22Rv1 (cell line): Measurements from ENCODE around the gene IGSF22.

ENCODE experiments used
- ZFX ChIP-seq: fragments of 450-650 bp; IDR thresholded peaks from 2 replicates; pipeline ENCODE4 v1.6.1; 2017; ENCODE audit warnings: antibody characterized with exemption, borderline replicate concordance
- TF ChIP-seq, protein P1 (sequence below): fragments of 450-650 bp; IDR thresholded peaks from 2 replicates; pipeline ENCODE4 v1.5.1; 2017; ENCODE audit warnings: mild to moderate bottlenecking

DNA sequence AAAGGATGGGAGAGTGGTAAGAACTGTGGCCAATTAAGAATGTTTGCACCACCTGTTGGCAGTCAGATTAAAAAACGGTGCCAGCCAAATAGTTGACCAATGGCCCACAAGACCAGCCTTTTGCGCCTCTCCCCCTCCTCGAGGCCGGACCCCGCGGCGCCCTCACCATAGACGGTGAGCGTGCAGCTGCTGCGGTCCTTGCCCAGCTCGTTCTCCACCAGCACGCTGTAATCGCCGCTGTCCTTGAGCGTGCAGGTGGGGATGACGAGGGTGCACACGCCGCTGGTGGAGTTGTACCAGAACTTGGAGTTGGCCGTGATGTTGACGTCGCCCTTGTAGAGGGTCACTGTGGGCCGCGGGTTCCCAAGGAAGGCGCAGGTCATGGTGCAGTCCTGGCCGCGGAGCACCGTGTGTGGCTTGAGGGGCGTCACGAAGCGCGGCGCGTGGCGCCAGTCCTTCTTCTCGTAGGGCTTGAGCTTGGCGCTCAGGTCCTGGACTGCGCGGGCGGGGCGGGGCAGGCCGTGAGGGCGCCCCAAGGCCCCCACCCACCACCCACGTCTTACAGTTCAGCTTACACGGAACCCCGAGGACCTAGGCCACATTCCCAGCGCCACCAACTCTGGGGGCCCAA is 20.2 kb downstream of the IGSF22 start:
- TF ChIP-seq, protein P1, sequence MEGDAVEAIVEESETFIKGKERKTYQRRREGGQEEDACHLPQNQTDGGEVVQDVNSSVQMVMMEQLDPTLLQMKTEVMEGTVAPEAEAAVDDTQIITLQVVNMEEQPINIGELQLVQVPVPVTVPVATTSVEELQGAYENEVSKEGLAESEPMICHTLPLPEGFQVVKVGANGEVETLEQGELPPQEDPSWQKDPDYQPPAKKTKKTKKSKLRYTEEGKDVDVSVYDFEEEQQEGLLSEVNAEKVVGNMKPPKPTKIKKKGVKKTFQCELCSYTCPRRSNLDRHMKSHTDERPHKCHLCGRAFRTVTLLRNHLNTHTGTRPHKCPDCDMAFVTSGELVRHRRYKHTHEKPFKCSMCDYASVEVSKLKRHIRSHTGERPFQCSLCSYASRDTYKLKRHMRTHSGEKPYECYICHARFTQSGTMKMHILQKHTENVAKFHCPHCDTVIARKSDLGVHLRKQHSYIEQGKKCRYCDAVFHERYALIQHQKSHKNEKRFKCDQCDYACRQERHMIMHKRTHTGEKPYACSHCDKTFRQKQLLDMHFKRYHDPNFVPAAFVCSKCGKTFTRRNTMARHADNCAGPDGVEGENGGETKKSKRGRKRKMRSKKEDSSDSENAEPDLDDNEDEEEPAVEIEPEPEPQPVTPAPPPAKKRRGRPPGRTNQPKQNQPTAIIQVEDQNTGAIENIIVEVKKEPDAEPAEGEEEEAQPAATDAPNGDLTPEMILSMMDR: no peak
- TF ChIP-seq ZFX: no peak
